ENCODE data around the gene SORT1. TPM values are rescaled to one million over a fixed set of nuclear protein-coding genes. Genes with fewer than 3 reads are reported as not detected.
"Not testable (repeated sequence)": the region's sequence is repeated elsewhere in the genome, so short reads cannot be mapped to it uniquely, and the experiment has no call there.

SORT1 gene
- total RNA-seq, 1 donor from 2014 or later, result 30.7 TPM

GRCh38 chr1:109312978-109313775, 84.5 kb downstream of the SORT1 start:
- H3K27me3 ChIP-seq, result no peaks in the 10 kb centered on the region
- intact Hi-C loops (cut with DNase I), result no loop called here
- peaks cover 0 to 12% of the 10 kb centered on the region in 2 donors for H3K36me3 ChIP-seq
- DNase-seq (ENCODE audit: extremely low spot score in 2 of 2), result no peak
- no peaks in the 10 kb centered on the region for H3K9me3 ChIP-seq
- H3K4me1 ChIP-seq, result no peaks in the 10 kb centered on the region
- H3K27ac ChIP-seq, result no peak overlapping the region
- TF ChIP-seq POLR2A (IDR thresholded peaks at IDR 0.05), result no peak
- TF ChIP-seq CTCF (IDR thresholded peaks at IDR 0.05), result no peak
- no peak overlapping the region for H3K4me3 ChIP-seq

- no peak for DNase-seq (ENCODE audit: extremely low spot score in 2 of 2)
- intact Hi-C loops (cut with DNase I), result no loop called here
- no peaks in the 10 kb centered on the region for H3K27me3 ChIP-seq
- no peaks in the 10 kb centered on the region for H3K4me1 ChIP-seq
- TF ChIP-seq POLR2AphosphoS5 (IDR thresholded peaks at IDR 0.05; ENCODE audit: insufficient read depth in 1 of 2, low read depth in 1 of 2) (no peak), POLR2A (IDR thresholded peaks at IDR 0.05) (no peak), CTCF (IDR thresholded peaks at IDR 0.05) (no peak)
- peaks cover 0 to 12% of the 10 kb centered on the region in 2 donors for H3K36me3 ChIP-seq
- no peak overlapping the region for H3K4me3 ChIP-seq
- no peaks in the 10 kb centered on the region for H3K9me3 ChIP-seq
- no peak overlapping the region for H3K27ac ChIP-seq
These were observed 85.5 kb downstream of the SORT1 start for GRCh38 chr1:109312246-109312645.

- Histone ChIP-seq H3K4me1 (no peaks in the 10 kb centered on the region), H3K9me3 (no peaks in the 10 kb centered on the region), H3K27me3 (no peaks in the 10 kb centered on the region), H3K27ac (no peak overlapping the region), H3K4me3 (no peak overlapping the region), H3K36me3 (no peaks in the 10 kb centered on the region)
- DNase-seq (ENCODE audit: extremely low spot score in 2 of 2), result no peak
- TF ChIP-seq POLR2A (IDR thresholded peaks at IDR 0.05), result no peak
- intact Hi-C loops (cut with DNase I), result no loop called here
These were observed 88.4 kb downstream of the SORT1 start for GRCh38 chr1:109309347-109309746.

GRCh38 chr1:109307274-109308021, 90.3 kb downstream of the SORT1 start:
- no peaks in the 10 kb centered on the region for H3K9me3 ChIP-seq
- no peaks in the 10 kb centered on the region for H3K4me1 ChIP-seq
- no peaks in the 10 kb centered on the region for H3K27me3 ChIP-seq
- DNase-seq (ENCODE audit: extremely low spot score in 2 of 2), result no peak
- intact Hi-C loops (cut with DNase I), result no loop called here
- TF ChIP-seq POLR2AphosphoS5 (IDR thresholded peaks at IDR 0.05; ENCODE audit: insufficient read depth in 1 of 2, low read depth in 1 of 2) (no peak), CTCF (IDR thresholded peaks at IDR 0.05) (no peak), POLR2A (IDR thresholded peaks at IDR 0.05) (no peak)
- H3K4me3 ChIP-seq, result no peak overlapping the region
- H3K36me3 ChIP-seq, result no peaks in the 10 kb centered on the region
- H3K27ac ChIP-seq, result no peak overlapping the region

- no peak for DNase-seq (ENCODE audit: extremely low spot score in 2 of 2)
- intact Hi-C loops (cut with DNase I), result no loop called here
- TF ChIP-seq CTCF (IDR thresholded peaks at IDR 0.05) (no peak), POLR2AphosphoS5 (IDR thresholded peaks at IDR 0.05; ENCODE audit: insufficient read depth in 1 of 2, low read depth in 1 of 2) (no peak), POLR2A (IDR thresholded peaks at IDR 0.05) (no peak)
- H3K9me3 ChIP-seq, result no peaks in the 10 kb centered on the region
- no peaks in the 10 kb centered on the region for H3K27me3 ChIP-seq
- H3K4me1 ChIP-seq, result no peaks in the 10 kb centered on the region
- H3K4me3 ChIP-seq, result no peak within 1 kb of the TSS
- H3K36me3 ChIP-seq, result no peaks in the 10 kb centered on the region
- no peak within 1 kb of the TSS for H3K27ac ChIP-seq
These were observed 90.9 kb downstream of the SORT1 start, which contains the start of gene MYBPHL for GRCh38 chr1:109306832-109307273. TSS of gene MYBPHL (minus strand) at chr1:109307011. CDS start at chr1:109306991, 20 bp downstream.

- H3K9me3 ChIP-seq; H3K27me3 ChIP-seq; H3K4me3 ChIP-seq; H3K27ac ChIP-seq; H3K4me1 ChIP-seq; DNase-seq (ENCODE audit: extremely low spot score in 2 of 2); intact Hi-C loops (cut with DNase I); H3K36me3 ChIP-seq: not testable (repeated sequence)
These were observed 91.7 kb downstream of the SORT1 start for GRCh38 chr1:109305991-109306390.
